ENCODE results near the gene LAMA3.

DNA sequence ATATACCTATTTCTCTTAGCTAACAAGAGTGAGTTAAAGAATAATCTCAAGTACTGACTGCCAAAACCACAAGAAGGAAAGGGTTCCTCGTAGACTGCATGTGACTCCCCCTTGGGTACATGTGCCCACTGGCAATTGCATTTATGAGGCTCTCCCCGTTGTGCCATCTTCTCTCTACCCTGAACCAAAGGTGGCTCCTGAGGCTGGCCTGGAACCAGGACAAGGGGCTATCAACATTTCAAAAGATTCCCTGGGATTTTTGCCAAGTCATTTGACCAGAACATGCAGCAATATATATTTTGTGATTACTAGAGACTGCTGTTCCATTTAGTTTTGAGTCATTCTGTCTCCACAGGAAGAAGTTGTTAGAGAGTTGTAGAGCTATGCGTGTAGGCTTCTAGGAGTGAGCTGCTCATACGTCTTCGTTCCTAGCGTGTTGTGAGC lies 45.8 kb downstream of the LAMA3 start:
- no peak for TF ChIP-seq CTCF (IDR thresholded peaks at IDR 0.05; ENCODE audit: borderline replicate concordance, extremely low read depth, low read length, poor library complexity, severe bottlenecking)
- TF ChIP-seq EZH2 (IDR thresholded peaks at IDR 0.05; ENCODE audit: borderline replicate concordance, low read depth, low read length, severe bottlenecking), result no peak

Measured in DND-41 (cell line).